CD4-positive, CD25-positive, alpha-beta regulatory T cell (primary cell): ENCODE data around the gene LAMB1. TPM values are rescaled to one million over a fixed set of nuclear protein-coding genes. Genes with fewer than 3 reads are reported as not detected.

Experiments used
- ATAC-seq, 2 donors: fragments of 150-1000 bp; cut with Tn5 transposase; one replicate each; pipeline ENCODE4 v1.10.0; 2021; ENCODE audit warnings: low read depth in 2 of 2, moderate number of reproducible peaks in 2 of 2, moderate library complexity in 1 of 2
- DNase-seq, 3 donors: peaks; one replicate each; pipeline versions ENCODE4 v3.0.0 to v3.0.0-alpha.2; 2012 to 2022; ENCODE audit warnings: mixed read lengths in 1 of 3
- H3K27ac ChIP-seq: one replicate; pipeline ENCODE4 v1.7.0; 2013; ENCODE audit warnings: mild to moderate bottlenecking, low read length; ENCODE audit not compliant: insufficient read depth, poor library complexity, severe bottlenecking
- H3K27me3 ChIP-seq: one replicate; pipeline ENCODE4 v1.7.0; 2013; ENCODE audit warnings: low read length; ENCODE audit not compliant: control insufficient read depth, insufficient read depth
- H3K36me3 ChIP-seq: one replicate; pipeline ENCODE4 v1.7.0; 2013; ENCODE audit warnings: mild to moderate bottlenecking, low read length, moderate library complexity; ENCODE audit not compliant: control insufficient read depth, insufficient read depth
- H3K4me1 ChIP-seq: 2 replicates; pipeline ENCODE4 v1.7.0; 2013; ENCODE audit warnings: mild to moderate bottlenecking, low read length; ENCODE audit not compliant: insufficient read depth, control insufficient read depth, poor library complexity, severe bottlenecking
- H3K4me3 ChIP-seq: one replicate; pipeline ENCODE4 v1.7.0; 2013; ENCODE audit warnings: low read depth, mild to moderate bottlenecking, low read length, moderate library complexity
- H3K9me3 ChIP-seq, 2 experiments: 1 replicate in 1 of 2; 2 replicates in 1 of 2; pipeline ENCODE4 v1.7.0; 2013; ENCODE audit warnings: low read length in 2 of 2, mild to moderate bottlenecking in 1 of 2, moderate library complexity in 1 of 2; ENCODE audit not compliant: control insufficient read depth in 2 of 2
- H3K27ac Mint-ChIP-seq, 3 donors: one replicate each; pipeline ENCODE4 v1.8.0; 2020 to 2022; ENCODE audit warnings: mild to moderate bottlenecking in 3 of 3, mixed read lengths in 3 of 3, moderate library complexity in 2 of 3
- H3K27me3 Mint-ChIP-seq: one replicate; pipeline ENCODE4 v1.8.0; 2022; ENCODE audit warnings: mild to moderate bottlenecking, mixed read lengths
- H3K36me3 Mint-ChIP-seq: one replicate; pipeline ENCODE4 v1.8.0; 2020; ENCODE audit warnings: mixed read lengths
- H3K4me1 Mint-ChIP-seq, 4 donors: one replicate each; pipeline ENCODE4 v1.8.0; 2020 to 2022; ENCODE audit warnings: mixed read lengths in 4 of 4, mild to moderate bottlenecking in 1 of 4
- H3K4me3 Mint-ChIP-seq, 4 donors: one replicate each; pipeline ENCODE4 v1.8.0; 2020 to 2022; ENCODE audit warnings: mild to moderate bottlenecking in 4 of 4, mixed read lengths in 4 of 4, moderate library complexity in 3 of 4
- H3K9me3 Mint-ChIP-seq, 7 donors: one replicate each; pipeline ENCODE4 v1.8.0; 2020 to 2022; ENCODE audit warnings: mixed read lengths in 7 of 7, mild to moderate bottlenecking in 3 of 7, moderate library complexity in 2 of 7
- polyA plus RNA-seq, 4 donors: library from polyadenylated mRNA; unstranded; fragments of 300-500 nt; fragmentation: Illumina TruSeq; gene quantifications; one replicate each; pipeline ENCODE4 v1.2.3, GENCODE V29; 2021
- total RNA-seq: library from RNA; stranded (reverse); gene quantifications from one replicate; pipeline ENCODE4 v1.2.3, GENCODE V29; 2022

The LAMB1 gene
- total and polyA plus RNA-seq, 5 donors from 2014 or later: 0.24 to 0.82 (median 0.62) TPM; not detected in 1

GRCh38 chr7:108009873-108010272 is 6.9 kb upstream of the LAMB1 start:
- peaks cover 0 to 1% (median 0%) of the 10 kb centered on the region in 7 donors for H3K9me3 Mint-ChIP-seq
- Histone ChIP-seq H3K4me1 (no peaks in the 10 kb centered on the region), H3K27me3 (peaks cover 15% of the 10 kb centered on the region), H3K36me3 (no peaks in the 10 kb centered on the region), H3K4me3 (no peak overlapping the region), H3K9me3 (no peaks in the 10 kb centered on the region), H3K27ac (no peak overlapping the region)
- no peak overlapping the region for H3K4me3 Mint-ChIP-seq
- no peak for ATAC-seq
- H3K36me3 Mint-ChIP-seq: no peaks in the 10 kb centered on the region
- no peak for DNase-seq
- H3K27me3 Mint-ChIP-seq: peaks cover 43% of the 10 kb centered on the region
- H3K4me1 Mint-ChIP-seq: no peaks in the 10 kb centered on the region
- H3K27ac Mint-ChIP-seq: no peak overlapping the region

GRCh38 chr7:108008827-108009226 is 5.9 kb upstream of the LAMB1 start:
- H3K36me3 ChIP-seq: no peaks in the 10 kb centered on the region
- ATAC-seq: no peak
- H3K9me3 ChIP-seq: no peaks in the 10 kb centered on the region
- H3K4me1 Mint-ChIP-seq: peaks cover 0 to 5% (median 4%) of the 10 kb centered on the region in 4 donors
- H3K4me3 Mint-ChIP-seq: no peak overlapping the region
- H3K4me3 ChIP-seq: no peak overlapping the region
- H3K9me3 Mint-ChIP-seq: peaks cover 0 to 1% (median 0%) of the 10 kb centered on the region in 7 donors
- DNase-seq: no peak
- H3K27ac ChIP-seq: no peak overlapping the region
- no peaks in the 10 kb centered on the region for H3K4me1 ChIP-seq
- peaks cover 54% of the 10 kb centered on the region for H3K27me3 Mint-ChIP-seq
- no peaks in the 10 kb centered on the region for H3K36me3 Mint-ChIP-seq
- H3K27me3 ChIP-seq: peaks cover 20% of the 10 kb centered on the region
- no peak overlapping the region for H3K27ac Mint-ChIP-seq

GRCh38 chr7:108008240-108008639 is 5.3 kb upstream of the LAMB1 start:
- ATAC-seq (no peak), DNase-seq (no peak)
- no peak overlapping the region for H3K27ac Mint-ChIP-seq
- H3K27me3 Mint-ChIP-seq: peaks cover 56% of the 10 kb centered on the region
- peaks cover 0 to 1% (median 0%) of the 10 kb centered on the region in 7 donors for H3K9me3 Mint-ChIP-seq
- Histone ChIP-seq H3K4me1 (peaks cover 4% of the 10 kb centered on the region), H3K27ac (no peak overlapping the region), H3K9me3 (no peaks in the 10 kb centered on the region), H3K36me3 (no peaks in the 10 kb centered on the region), H3K4me3 (no peak overlapping the region), H3K27me3 (peaks cover 19% of the 10 kb centered on the region)
- no peaks in the 10 kb centered on the region for H3K36me3 Mint-ChIP-seq
- H3K4me3 Mint-ChIP-seq: no peak overlapping the region
- H3K4me1 Mint-ChIP-seq: peaks cover 0 to 9% (median 6%) of the 10 kb centered on the region in 4 donors

- peaks cover 52% of the 10 kb centered on the region for H3K27me3 Mint-ChIP-seq
- Histone ChIP-seq H3K27me3 (peaks cover 19% of the 10 kb centered on the region), H3K9me3 (no peaks in the 10 kb centered on the region), H3K36me3 (no peaks in the 10 kb centered on the region), H3K27ac (no peak overlapping the region), H3K4me3 (no peak overlapping the region), H3K4me1 (peaks cover 6% of the 10 kb centered on the region)
- ATAC-seq (no peak), DNase-seq (no peak)
- H3K27ac Mint-ChIP-seq: no peak overlapping the region
- no peak overlapping the region for H3K4me3 Mint-ChIP-seq
- peaks cover 0 to 11% (median 6%) of the 10 kb centered on the region in 4 donors for H3K4me1 Mint-ChIP-seq
- peaks cover 0 to 1% (median 0%) of the 10 kb centered on the region in 7 donors for H3K9me3 Mint-ChIP-seq
- H3K36me3 Mint-ChIP-seq: no peaks in the 10 kb centered on the region
These were observed 4.8 kb upstream of the LAMB1 start for GRCh38 chr7:108007762-108008161.

GRCh38 chr7:108007261-108007660 is 4.3 kb upstream of the LAMB1 start:
- Mint-ChIP-seq H3K27me3 (peaks cover 47% of the 10 kb centered on the region), H3K36me3 (no peaks in the 10 kb centered on the region)
- no peak for ATAC-seq

GRCh38 chr7:108004220-108005142 is 1.5 kb upstream of the LAMB1 start:
- H3K36me3 ChIP-seq: no peaks in the 10 kb centered on the region
- Mint-ChIP-seq H3K27me3 (peaks cover 67% of the 10 kb centered on the region), H3K36me3 (no peaks in the 10 kb centered on the region), H3K4me1 (peaks cover 0 to 22% (median 6%) of the 10 kb centered on the region in 4 donors), H3K27ac (no peak overlapping the region), H3K4me3 (peak overlapping the region in 3 of 4 donors; percentile 49 to 64 (median 63)), H3K9me3 (peaks cover 0 to 2% (median 0%) of the 10 kb centered on the region in 7 donors)
- no peak overlapping the region for H3K4me3 ChIP-seq
- no peak for ATAC-seq
- H3K9me3 ChIP-seq: no peaks in the 10 kb centered on the region
- H3K27ac ChIP-seq: no peak overlapping the region
- peaks cover 25% of the 10 kb centered on the region for H3K27me3 ChIP-seq
- DNase-seq: no peak
- H3K4me1 ChIP-seq: peaks cover 17% of the 10 kb centered on the region

More at GRCh38 chr7:108007261-108007660, 4.3 kb upstream of the LAMB1 start:
- H3K27ac ChIP-seq: no peak overlapping the region
- H3K9me3 ChIP-seq: no peaks in the 10 kb centered on the region
- no peak overlapping the region for H3K4me3 ChIP-seq
- DNase-seq: no peak
- peaks cover 0 to 13% (median 6%) of the 10 kb centered on the region in 4 donors for H3K4me1 Mint-ChIP-seq
- H3K4me3 Mint-ChIP-seq: no peak overlapping the region
- H3K9me3 Mint-ChIP-seq: peaks cover 0 to 1% (median 0%) of the 10 kb centered on the region in 7 donors
- peaks cover 10% of the 10 kb centered on the region for H3K4me1 ChIP-seq
- H3K27me3 ChIP-seq: peaks cover 19% of the 10 kb centered on the region
- H3K27ac Mint-ChIP-seq: no peak overlapping the region
- no peaks in the 10 kb centered on the region for H3K36me3 ChIP-seq

GRCh38 chr7:108003599-108003935 is 606 bp upstream of the LAMB1 start:
- Mint-ChIP-seq H3K36me3 (no peaks in the 10 kb centered on the region), H3K4me1 (peaks cover 0 to 22% (median 6%) of the 10 kb centered on the region in 4 donors), H3K27ac (no peak overlapping the region), H3K4me3 (peak overlapping the region in 2 of 4 donors; percentile 38 to 47), H3K9me3 (peaks cover 0 to 2% (median 0%) of the 10 kb centered on the region in 7 donors), H3K27me3 (peaks cover 63% of the 10 kb centered on the region)
- peaks cover 17% of the 10 kb centered on the region for H3K4me1 ChIP-seq
- peaks cover 22% of the 10 kb centered on the region for H3K27me3 ChIP-seq
- DNase-seq (no peak), ATAC-seq (no peak)
- no peak overlapping the region for H3K27ac ChIP-seq
- no peaks in the 10 kb centered on the region for H3K9me3 ChIP-seq
- H3K4me3 ChIP-seq: no peak overlapping the region
- H3K36me3 ChIP-seq: no peaks in the 10 kb centered on the region
